Stromal cell of bone marrow (primary cell): ENCODE measurements around the gene CYRIA.

ENCODE experiments used
- DNase-seq: peaks from one replicate; pipeline ENCODE4 v3.0.0-alpha.2; 2012; ENCODE audit warnings: low read depth

CYRIA gene

DNA sequence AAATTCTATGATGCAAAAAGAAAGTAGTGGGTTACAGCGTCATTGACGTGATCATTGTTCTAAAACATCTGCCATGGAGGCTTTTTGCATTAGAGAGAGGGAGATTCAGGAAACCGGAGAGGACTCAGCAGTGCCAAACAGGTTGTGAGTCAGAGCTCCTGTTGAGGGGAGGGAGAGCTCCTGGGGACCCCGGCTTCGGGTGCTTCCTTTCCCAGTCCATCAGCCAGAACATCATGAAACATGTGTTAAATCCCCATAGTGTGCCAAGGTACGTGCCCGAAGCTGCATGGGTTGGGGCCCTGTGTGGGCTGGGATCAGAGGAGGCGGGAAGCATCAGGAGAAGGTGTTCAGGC, 791 bp upstream of the CYRIA start:
- no peak for DNase-seq

DNA sequence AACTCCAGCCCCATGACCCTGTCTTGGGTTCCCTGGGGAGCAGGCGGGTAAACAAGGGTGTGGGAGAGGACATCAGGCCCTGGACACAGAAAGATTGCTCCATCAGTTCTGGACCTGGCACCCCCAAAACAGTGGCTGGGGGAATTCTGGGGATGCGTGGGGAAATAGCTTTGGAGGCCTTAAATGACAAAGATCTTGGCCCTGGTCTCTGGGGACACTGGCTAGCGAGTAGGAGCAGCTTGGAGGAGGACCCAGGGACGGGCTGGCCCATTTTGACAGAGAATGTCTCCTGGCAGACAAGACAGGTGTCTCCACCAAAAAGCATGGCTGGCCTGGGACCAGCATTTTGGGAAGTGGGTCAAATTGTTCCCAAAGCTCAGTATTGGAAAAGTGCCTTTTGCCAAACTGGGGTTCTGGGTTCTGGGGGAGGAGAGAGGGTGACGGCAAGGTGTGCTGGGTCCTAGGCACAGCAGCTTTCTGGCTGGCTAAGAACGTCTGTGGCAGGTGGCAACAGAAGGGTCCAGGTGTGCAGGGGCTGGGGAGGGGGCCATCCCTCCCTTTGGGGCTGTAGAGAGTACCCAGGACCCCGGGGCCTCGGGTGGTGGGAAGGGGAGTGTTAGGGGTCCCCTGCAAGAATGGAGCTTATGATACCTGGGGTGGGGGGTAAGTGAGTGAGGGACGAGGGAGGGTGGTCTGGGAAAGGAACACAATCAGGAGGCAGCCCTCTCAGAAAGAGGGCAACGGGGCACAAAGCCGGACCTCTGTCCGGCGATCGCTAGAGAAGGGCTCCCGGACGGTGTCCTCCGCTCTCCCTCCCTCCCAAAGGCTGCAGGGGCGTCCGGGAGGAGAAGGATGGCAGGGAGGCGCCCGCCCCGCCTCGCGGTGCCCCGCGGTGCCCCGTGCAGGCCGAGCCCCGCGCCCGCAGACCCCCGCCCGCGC, 556 bp downstream of the CYRIA start:
- DNase-seq, result no peak

DNA sequence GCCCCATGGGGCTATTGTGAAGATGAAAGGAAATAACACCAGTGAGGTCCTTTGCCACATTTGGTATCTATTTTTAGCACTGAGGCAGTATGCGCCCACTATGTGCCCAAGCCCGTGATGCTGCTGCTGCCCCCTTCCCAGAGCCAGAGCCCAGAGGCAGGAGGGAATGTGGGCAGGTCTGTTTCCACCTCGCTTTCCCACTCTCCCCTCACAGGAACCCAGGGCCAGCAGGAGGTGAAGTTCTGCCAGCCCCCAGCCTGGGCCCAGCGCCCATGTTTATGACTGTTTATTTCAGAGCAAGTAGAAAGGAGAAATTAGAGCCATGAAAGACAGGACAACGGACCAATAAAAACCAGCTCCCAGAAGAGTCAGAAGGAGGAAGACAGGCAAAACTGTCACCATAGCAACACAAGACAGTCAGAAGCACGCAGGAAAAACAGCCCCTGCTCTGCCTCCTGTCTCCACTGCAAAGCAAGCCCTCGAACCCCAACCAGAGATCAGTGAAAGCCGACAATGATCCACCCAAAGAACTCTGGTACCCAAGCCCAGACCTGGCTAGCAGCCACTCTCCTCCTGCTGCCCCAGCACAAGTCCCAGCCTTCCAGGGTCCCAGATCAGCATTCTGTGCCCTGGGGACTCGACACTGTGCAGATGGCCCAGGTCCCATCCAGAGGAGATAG, 1.4 kb downstream of the CYRIA start:
- peak; percentile 54 for DNase-seq

DNA sequence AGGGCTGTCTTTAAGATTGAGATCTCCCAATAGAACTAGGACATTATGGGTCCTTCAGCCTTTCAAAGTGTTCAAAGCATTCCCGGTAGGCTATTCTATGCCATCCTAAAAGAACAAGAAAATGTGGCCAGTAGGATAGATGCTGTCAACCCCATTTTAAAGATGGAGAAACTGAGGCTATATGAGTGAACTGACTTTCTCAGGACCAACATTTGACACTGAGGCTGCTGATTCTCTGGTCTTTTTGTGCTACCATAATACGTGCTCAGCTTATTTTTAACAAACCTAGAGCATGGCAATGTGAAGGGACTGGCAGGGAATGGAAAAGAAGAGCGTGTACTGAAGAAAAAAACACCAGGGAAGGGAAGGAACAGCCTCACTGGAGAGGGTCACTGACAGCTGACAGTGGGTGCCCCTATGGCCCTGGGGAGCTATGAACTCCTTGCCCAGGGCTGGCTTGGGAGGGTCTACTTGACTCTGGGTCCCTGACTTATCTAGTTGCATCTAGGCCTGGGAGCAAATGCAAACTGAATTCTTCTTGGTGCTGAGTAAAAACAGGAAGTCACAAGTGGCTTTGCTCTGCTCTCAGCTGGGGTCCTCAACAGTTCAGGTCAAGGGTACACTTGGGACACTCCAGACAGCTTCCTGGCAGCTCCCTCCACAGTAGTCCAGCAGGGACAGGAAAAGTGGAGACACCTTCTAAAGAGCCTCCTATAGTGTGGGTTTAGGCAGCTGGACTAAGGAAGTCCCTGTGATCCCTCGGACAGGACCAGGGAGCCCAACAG, 2.3 kb downstream of the CYRIA start:
- no peak for DNase-seq

DNA sequence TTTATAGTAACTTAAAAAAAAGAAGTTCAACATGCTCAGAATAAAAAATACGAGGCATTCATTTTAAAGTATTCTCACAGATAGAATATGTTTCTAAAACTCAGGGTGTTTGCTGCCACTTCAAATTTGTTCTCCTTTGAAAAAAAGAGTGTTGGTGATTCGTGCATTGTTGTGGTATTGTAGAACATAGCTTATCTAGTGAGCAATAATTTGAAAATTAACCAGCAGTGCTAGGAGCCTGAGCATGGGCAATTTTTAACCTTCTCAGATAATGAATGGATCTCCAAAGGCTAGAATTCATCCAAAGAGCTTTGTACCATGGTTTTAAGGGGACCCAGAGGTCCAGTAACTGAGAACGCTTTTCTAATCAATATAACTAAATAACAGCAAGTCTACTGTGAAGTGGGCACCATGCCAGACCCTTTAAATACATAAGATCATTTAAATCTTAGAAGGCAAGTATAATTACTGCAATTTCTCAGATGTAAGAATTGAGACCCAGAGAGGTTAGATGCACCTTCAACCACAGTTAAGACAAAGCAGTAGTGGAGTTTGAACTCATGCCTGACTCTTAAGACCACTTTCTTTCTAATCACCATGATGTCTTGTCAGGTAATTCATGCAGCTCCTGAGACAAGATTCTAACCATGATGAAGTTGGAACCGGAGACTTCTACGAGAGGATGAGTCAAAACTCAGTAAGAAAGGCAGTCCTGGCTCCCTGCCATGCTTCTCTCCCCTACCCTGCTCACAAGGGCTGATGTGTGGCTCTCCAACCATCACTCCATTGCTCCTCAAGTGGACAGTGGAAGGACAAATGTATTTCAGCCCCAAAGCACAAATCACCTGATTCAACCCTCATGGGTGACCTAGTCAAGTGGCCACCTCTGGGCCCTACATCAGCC, 3.4 kb downstream of the CYRIA start:
- DNase-seq, result no peak

DNA sequence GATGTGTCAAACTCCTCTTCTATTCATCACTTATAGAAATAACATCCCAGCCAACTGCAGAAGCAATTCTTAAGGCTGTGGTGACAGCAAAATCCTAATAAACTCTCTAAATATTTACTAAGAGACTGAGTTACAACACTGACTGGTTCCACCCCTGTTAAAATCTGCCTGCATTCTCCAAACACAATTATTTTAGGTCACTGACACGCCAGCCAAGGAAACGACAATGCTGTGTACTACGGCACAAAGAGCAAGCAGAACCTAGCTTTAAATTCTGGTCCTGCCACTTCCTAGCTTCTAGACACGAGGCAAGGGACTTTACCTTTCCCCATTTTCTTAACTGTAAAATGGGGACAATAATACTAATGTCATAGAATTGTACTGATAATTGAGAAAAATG, 4.1 kb downstream of the CYRIA start:
- no peak for DNase-seq

DNA sequence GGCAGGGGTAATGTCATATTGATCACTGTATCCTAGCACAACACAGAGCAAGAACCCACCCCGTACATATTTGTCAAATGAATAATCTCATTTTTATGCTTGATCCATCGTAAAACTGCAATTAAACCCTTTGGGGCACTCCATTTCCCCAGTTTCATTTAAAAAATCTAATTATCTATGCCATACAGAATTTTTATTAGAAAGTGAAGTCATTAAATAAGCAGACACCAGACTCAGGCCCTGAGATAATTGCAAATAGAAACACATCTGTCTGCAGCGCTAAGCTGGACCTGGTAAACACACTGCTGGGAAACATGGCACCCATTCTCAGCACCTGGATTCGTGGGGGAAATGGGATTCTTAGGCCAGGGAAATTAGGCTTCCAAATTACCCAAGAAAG, 5.1 kb downstream of the CYRIA start:
- no peak for DNase-seq

DNA sequence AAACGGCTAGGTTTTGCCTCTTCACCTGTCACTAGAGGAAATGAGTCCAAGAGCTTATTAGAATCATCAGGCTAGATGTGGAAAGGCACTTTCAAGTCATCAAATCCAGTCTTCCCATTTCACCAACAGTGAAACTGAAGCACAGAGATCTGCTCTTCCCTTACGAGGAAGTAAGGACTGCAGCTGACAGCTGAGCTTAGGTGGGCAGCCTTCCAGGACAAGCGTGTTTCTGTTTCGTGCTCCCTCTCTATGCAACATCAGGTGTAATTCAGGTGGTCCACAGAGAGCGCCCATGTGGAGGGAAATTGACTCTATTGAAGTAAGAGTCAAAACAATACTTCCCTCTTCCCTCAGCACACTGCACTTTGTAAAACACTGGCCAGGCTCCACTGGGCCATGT, 5.5 kb downstream of the CYRIA start:
- DNase-seq, result no peak

DNA sequence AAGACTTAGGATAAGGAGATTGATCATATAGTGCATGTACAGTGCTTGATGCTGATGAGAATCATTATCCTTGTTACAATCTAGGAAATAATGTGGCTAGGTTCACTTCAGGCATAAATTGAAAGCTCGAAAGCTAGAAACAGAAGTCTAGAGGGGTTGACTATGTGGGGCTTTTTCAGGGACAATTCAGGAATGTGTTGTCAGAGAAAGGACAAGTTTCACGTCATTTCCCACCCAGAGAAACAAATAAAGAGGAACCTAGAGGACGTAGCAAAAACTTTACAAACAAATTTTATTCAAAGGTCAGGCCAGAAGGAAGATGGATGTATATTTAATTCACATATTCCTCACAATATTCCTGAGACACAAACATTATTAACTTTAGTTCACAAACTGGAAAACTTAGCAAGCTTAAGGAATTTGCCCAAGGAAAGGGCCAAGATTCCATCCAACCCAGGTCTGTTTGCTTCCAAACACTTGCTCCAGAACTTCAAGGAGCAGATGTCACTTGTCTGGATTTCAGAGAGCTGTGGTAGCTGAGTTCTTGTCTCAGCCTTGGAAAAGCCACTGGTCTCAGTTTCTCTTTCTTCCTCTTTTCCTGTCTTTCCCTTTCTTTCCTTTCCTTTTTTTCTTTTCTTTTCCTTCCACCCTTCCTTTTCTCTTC, 7.4 kb downstream of the CYRIA start:
- DNase-seq, result no peak

DNA sequence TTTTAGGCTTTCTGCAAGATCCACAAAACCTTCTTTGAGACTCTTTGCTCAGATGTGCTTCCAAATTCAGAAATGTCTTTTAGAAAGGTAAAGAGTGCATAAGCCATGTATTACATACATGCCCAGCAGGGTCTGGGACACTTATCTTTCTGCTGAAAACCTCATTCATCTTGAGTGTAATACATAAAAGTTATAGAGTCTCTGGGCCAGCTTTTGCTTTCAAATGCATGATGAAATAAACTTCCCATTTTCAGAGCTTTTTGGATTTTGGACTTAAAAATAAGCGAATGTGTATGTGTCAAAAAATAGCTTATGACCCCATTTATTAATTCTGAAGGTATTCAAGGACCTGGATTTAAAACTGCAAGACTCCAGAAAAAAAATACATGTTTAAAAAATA, 8.0 kb downstream of the CYRIA start:
- no peak for DNase-seq

DNA sequence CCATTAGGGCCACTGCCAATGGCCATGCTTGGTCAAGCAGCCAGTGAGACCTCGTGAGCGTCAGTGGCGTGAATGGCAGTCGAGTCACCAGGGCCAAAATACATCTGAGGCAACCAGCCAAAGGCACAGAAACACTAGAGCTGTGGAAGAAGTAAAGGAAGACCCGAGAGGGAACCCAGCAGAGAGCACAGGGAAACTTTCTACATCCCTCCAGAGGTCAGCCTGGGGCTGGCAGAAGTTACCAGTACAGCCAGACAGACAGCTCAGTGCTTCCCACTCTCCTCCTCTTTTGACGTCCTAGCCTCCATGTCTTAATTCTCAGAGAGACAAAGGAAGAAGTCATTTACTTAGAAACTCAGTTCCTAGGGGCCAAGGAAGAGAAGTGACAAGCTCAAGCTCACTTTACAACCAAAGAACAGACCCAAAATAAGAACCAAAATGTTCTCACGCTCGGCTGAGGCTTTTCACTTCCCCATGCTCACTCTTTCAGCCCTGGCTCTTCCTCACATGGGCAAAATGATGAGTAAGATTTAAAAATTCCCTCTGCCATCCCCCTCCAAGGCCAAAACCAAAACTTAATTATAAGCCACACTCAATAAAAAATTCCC, 8.7 kb downstream of the CYRIA start:
- DNase-seq, result no peak

DNA sequence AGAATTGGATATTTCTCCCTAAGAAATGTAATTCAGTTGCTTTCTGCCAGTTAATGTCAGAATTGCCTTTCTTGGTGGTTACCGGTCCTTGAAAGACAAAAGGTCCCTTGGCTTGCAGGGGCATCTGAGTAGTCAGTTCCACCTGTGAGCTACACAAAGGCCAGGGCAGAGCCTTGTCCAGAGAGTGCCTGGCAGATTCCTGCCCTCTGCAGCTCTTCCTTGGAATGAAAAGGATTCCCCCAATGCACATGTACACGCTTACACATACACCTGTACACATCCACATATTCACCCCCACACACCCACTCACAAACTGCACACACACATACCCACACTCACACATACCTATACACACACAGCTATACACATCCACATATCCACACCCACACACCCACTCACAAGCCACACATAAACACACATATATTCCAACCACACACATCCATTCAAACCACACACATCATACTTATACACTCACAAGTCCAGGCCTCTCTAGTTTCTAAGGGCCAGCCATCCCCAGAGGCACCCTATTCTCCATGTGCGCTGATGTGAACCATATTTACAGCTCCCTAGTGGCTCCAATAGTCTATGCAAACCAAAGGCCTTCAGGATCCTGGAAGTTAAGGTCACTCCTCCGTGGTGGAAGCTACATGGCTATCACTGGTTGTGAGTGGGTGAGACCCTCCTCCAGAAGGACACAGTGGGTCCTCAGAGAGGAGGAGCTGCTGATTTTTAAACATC, 9.6 kb downstream of the CYRIA start:
- no peak for DNase-seq

DNA sequence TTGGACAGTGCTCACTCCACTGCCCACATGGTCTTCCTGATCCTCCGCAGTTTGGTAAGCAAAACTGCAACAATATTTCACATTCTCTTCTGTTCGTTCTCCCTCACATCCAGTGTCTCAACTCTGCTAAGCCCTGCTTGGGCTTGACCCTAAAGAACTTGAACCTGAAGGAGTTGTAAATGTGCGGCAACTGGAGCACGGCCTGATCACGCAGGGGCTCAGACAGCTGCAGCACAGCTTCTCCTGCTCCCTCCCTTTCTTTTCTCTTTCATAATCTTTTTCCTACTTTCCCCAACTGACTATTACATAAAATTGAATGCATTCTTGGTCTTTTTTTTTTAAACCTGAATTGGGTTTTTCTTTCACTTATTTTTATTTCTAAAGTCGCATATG, 10.2 kb downstream of the CYRIA start:
- no peak for DNase-seq

DNA sequence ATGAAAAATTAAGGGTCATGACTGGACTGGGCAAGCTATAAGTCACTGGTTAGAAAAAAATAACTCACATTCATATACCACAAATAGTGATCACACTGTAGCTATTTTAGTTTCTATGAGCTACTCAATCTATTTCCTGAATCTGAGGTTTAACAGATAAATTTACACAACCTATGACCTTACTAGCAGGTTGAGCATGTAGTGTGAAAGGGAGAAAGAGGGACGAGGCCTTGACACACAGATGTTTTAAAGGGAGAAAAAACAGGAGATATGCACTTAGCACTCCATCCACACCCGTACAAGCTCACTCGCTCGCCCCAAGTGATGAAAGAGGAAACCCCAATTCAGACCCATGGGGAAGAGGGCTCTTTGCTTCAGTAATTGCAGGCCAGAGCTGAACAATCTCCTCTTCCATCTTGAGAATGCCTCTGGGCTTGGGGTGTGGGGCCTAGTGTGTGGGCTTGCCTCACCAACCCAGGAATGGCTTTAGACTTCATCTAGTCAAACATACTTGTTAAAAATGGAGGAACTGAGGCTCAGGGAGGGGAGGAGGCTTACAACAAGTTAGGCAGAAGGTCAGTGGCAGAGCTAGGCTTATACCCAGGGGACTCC, 10.7 kb downstream of the CYRIA start:
- no peak for DNase-seq

DNA sequence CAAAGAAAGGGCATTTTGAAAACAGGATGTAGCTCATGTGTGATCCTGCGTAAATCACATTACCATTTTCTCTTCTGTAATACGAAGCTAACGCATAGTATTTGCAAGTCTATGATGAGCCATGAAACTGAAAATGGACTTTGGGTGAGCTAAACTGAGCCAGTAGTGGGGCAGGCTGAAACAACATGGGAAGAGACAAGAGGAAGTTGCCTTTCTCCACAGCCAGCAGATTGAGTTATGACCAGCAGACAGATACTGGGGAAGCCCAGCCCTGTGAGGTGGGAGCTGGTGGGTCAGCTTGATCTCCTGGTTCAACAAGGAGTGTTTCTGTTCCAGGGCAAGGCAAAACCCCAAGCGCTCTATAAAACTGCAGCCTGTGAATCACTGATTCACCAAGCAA, 11.8 kb downstream of the CYRIA start:
- no peak for DNase-seq

DNA sequence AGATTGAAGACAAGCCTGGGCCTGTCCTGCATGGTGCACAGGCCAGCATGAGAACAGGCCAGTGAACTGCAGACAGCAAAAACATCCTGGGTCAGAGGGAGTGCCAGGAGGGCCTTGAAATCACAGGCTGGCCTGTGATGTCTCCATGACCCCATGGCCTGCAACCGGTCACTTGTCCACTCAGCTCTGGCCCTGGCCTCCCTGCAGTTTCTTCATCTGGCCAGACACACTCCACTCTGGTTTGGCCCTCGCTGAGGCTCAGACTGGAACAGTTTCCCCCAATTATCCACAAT, 12.6 kb downstream of the CYRIA start:
- DNase-seq, result no peak

DNA sequence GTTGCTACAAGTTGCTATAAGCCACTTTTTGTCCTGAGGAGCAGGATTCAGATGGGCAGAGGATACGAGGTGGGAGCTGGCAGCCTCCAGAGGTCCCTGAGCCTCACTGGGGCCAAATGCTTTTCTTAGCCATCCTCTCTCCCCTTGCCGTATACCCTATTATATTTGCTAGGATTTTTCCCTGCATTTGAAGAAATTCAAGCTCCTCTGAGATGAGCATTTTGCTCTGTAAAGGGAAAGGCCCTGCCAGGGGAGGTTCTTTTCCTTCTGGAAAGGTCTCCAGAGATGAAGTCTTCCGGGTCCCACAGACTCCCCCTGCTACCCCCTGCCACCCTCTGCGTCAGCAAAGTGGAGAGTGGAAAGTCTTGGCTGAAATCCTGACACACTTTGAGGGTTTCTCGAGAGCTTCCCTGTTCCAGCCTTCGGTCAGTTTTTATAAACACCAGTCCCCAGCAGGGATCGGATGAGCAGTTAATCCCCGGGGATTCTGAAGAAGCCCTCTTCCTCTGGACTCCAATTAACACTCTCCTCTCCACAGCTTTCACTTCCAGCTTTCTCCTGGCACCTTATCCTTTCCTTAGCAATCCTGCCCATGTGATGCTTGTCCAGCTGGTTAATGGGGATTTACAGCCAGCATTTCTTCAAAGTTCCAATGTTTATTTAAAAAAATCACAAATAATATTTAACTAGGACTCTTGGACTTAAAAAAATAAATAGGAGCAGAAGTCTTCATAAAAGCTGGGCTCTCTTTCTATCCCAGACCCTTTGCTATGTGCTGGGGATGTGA, 13.1 kb downstream of the CYRIA start:
- no peak for DNase-seq

DNA sequence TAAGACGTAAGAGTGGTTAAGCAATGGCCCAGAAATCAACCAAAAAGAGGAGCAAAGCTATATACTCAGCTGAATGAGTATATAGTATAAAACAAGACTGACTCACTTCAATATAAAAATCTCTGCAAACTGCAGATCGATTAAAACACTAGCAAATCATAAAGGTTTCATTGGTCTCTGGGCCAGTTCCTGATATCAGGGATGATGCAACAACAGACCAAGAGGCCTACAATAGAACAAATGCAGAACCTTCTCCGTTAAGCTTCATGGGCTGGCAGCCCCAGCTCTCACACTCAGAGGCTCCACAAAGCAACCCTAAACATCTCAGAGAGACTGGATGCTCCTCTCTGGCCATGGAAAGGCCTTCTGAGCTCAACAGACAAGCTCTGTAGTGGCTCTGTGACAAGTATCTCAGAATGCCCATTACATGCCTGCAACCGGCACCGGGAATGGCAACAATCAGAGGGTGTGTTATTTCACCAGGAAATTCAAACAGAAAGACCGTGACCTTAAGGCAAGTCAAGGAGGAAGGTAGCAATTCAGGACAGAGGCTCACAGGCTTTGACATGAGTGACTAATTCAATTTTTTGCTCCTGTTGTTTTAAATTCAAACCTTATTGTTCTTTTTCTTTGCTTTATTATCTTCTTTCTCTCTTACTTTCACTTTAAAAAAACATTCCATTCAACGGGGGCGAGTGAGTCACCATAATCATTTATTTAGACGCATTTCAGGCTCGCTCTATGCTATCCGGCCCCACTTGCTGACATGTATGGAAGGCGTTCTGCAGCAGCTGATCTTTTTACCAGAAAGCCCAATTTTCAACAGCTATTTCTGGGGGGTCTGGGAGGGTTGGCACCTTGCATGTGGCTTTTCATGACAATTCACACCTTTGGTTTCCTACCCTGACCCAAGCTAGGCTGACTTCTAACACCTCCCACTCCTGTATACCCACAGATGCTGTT, 15.1 kb downstream of the CYRIA start:
- no peak for DNase-seq
